ENCODE results near the gene ZIC1.

The ZIC1 gene

DNA sequence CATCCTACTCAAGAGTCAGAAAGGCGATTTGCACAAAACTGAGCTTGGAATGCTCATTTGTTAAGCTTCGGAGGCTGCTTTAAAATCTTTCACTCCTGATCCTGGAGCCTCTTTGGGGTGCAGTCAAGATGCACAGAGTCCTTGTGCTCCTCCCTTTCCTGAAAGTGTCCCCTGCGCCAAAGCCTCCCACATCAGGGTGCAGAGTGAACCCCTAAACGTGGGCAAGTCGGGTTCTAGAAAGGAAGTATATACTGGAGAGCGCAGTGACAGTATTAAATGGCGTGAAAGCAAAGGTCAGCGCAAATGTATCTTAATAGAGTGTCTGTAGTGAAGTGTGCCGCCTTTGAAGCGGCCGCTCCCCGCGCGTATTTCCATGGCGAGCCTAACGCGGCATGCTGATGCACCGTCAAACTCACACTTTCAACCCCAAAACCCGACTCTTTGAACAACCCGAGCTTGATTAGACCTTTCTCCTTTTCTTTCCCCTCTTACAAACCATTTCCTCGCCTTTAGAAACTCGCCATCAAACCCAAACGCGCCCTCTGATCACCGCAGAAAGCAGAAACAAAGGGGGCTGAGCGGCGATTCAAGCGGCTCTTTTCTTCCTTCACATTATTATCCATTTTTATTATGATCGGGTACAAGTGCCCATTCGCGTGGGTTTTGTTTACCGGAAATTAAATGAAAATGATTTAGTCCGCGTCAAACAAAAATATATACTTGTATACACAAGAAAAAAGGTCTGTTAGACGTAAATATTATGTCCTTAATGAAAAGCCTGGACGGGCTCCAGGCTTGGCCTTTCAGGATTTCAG lies 21.1 kb upstream of the ZIC1 start:
- ATAC-seq = no peak
- TF ChIP-seq RARB (CRISPR knock-in tag; IDR thresholded peaks at IDR 0.05) (no peak), ZC3H10 (CRISPR knock-in tag; IDR thresholded peaks at IDR 0.05) (no peak), GLIS3 (CRISPR knock-in tag; IDR thresholded peaks at IDR 0.05) (no peak), CREB5 (CRISPR knock-in tag; IDR thresholded peaks at IDR 0.05; ENCODE audit: low read depth) (no peak), TSHZ2 (CRISPR knock-in tag; IDR thresholded peaks at IDR 0.05) (no peak), TCF4 (CRISPR knock-in tag; IDR thresholded peaks at IDR 0.05; ENCODE audit: borderline replicate concordance) (no peak), SNAI2 (CRISPR knock-in tag; IDR thresholded peaks at IDR 0.05) (no peak), ESRRG (CRISPR knock-in tag; IDR thresholded peaks at IDR 0.05) (no peak), TOX (CRISPR knock-in tag; IDR thresholded peaks at IDR 0.05; ENCODE audit: borderline replicate concordance) (no peak), ZNF8 (CRISPR knock-in tag; IDR thresholded peaks at IDR 0.05) (no peak), BACH2 (CRISPR knock-in tag; IDR thresholded peaks at IDR 0.05; ENCODE audit: borderline replicate concordance) (no peak), CSRNP3 (CRISPR knock-in tag; IDR thresholded peaks at IDR 0.05) (no peak), ZFP3 (CRISPR knock-in tag; IDR thresholded peaks at IDR 0.05) (no peak), CSDC2 (CRISPR knock-in tag; IDR thresholded peaks at IDR 0.05) (no peak), ARNTL (CRISPR knock-in tag; IDR thresholded peaks at IDR 0.05; ENCODE audit: borderline replicate concordance, low read depth) (no peak)
- TF ChIP-seq, protein P1, sequence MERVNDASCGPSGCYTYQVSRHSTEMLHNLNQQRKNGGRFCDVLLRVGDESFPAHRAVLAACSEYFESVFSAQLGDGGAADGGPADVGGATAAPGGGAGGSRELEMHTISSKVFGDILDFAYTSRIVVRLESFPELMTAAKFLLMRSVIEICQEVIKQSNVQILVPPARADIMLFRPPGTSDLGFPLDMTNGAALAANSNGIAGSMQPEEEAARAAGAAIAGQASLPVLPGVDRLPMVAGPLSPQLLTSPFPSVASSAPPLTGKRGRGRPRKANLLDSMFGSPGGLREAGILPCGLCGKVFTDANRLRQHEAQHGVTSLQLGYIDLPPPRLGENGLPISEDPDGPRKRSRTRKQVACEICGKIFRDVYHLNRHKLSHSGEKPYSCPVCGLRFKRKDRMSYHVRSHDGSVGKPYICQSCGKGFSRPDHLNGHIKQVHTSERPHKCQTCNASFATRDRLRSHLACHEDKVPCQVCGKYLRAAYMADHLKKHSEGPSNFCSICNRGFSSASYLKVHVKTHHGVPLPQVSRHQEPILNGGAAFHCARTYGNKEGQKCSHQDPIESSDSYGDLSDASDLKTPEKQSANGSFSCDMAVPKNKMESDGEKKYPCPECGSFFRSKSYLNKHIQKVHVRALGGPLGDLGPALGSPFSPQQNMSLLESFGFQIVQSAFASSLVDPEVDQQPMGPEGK (CRISPR knock-in tag; IDR thresholded peaks at IDR 0.05; ENCODE audit: borderline replicate concordance) = no peak

DNA sequence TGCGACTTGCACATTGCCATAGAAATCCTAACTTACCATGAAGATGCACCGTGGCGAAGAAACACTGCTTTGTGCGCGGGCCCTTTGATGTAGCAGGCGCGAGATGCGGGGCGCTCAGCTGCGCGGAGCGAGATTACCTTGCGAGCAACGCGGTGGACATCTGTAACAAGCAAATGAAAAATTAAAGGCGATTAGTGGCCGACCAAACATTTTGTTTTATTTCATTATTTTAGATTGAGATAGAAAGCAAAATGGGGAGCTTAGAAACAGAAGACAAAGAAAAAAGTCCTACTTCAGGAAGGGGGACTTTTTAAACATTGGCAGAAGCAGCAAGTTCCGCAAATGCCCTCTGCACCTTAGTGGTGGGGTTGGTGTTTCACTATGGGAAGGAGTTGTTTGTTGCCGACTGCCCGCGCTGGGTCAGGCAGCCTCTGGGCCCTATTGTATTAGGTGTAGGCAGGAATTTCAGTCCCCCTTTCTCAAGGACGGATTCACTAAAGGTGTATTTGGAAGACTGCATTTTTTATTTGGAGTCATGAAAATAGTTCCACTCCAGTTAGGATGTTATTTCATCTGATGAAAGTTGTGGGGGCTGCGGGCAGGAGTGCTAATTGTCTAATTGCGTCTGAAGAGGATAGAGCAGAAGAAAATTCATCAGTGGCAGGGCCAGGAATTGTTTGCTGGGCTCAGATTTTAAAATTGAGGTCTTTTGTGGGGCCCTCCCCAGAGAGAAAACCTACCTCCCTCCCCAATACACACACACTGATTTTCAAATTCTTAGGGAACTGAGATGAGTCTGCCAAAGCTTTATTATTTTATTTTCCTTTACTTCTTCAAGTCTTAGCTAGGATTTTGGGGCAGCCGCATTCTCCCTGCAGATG lies 20.2 kb upstream of the ZIC1 start:
- ATAC-seq = no peak

DNA sequence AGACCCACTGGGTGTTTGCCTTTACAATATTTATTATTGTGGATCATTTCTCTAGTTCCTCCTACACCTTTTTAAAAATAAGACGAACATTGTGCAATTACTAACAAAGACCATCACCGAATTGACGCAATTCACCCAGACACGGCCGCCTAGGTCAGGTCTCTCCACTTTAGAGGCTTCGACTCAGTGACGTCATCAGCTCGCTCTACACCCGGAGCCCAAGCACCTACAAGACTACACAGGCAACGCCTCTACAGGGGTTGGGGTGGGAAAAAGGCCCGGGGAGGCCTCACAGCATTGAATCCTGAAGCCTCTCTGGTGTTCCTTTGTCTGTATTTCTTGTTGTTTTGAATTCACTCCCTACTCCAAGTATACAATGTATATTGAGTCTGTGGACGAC lies 19.4 kb upstream of the ZIC1 start:
- TF ChIP-seq ISL1 (CRISPR knock-in tag; IDR thresholded peaks at IDR 0.05) (no peak), ZFP3 (CRISPR knock-in tag; IDR thresholded peaks at IDR 0.05) (no peak), ZNF70 (CRISPR knock-in tag; IDR thresholded peaks at IDR 0.05) (no peak)

More for the DNA sequence above, 20.2 kb upstream of the ZIC1 start:
- no peak for TF ChIP-seq RARB (CRISPR knock-in tag; IDR thresholded peaks at IDR 0.05)
- TF ChIP-seq TOX (CRISPR knock-in tag; IDR thresholded peaks at IDR 0.05; ENCODE audit: borderline replicate concordance) = no peak
- no peak for TF ChIP-seq BACH2 (CRISPR knock-in tag; IDR thresholded peaks at IDR 0.05; ENCODE audit: borderline replicate concordance)
- TF ChIP-seq ZNF8 (CRISPR knock-in tag; IDR thresholded peaks at IDR 0.05) = no peak

More for the DNA sequence above, 19.4 kb upstream of the ZIC1 start:
- no peak for ATAC-seq
